SU-DHL-6 (cell line): ENCODE results near the gene WDR82.

Experiments
- CTCF ChIP-seq: fragments of 200-600 bp; sonication (generic); IDR thresholded peaks from one replicate; pipeline ENCODE4 v1.5.1; 2017; ENCODE audit warnings: antibody characterized with exemption, mild to moderate bottlenecking, low read length, moderate library complexity; ENCODE audit not compliant: insufficient read depth, poor library complexity, severe bottlenecking
- EZH2phosphoT487 ChIP-seq: fragments of 200-600 bp; sonication (generic), shearing (Covaris generic); conservative IDR thresholded peaks from 2 replicates; pipeline ENCODE4 v1.6.1; 2018; ENCODE audit warnings: mild to moderate bottlenecking, antibody characterized with exemption, low read length, moderate library complexity, mixed read lengths

GRCh38 chr3:52277071-52277964 lies 1.1 kb downstream of the WDR82 start:
- no peak for TF ChIP-seq CTCF
- TF ChIP-seq EZH2phosphoT487, result no peak
